CD4-positive, alpha-beta T cell (primary cell): ENCODE measurements around the gene ARL10. TPM values are rescaled to one million over a fixed set of nuclear protein-coding genes. Genes with fewer than 3 reads are reported as not detected.

Experiments
- ATAC-seq: fragments of 200-7000 bp; cut with Tn5 transposase; one replicate; pipeline ENCODE4 v1.10.0; 2022; ENCODE audit warnings: mild to moderate bottlenecking; ENCODE audit not compliant: poor library complexity
- CTCF ChIA-PET: fragments of 350-600 bp; sonication (Branson Sonifier 250); formaldehyde crosslinking; loops from one replicate; lab custom pipeline; 2021; ENCODE audit warnings: antibody characterized with exemption, inconsistent platforms; lab: Charles Lee
- POLR2A ChIA-PET: fragments of 350-600 bp; sonication (Branson Sonifier 250); formaldehyde crosslinking; loops from one replicate; lab custom pipeline; 2021; ENCODE audit warnings: antibody characterized with exemption, inconsistent platforms; lab: Charles Lee
- DNase-seq, 14 experiments: peaks; one replicate each; pipeline ENCODE4 v3.0.0-alpha.2; 2013 to 2020; ENCODE audit warnings: mixed read lengths in 2 of 14
- H3K27ac ChIP-seq, 2 donors: one replicate each; pipeline versions ENCODE4 v1.5.1 to v1.7.0; 2013; ENCODE audit warnings: low read length in 2 of 2, low read depth in 1 of 2, mild to moderate bottlenecking in 1 of 2
- H3K27me3 ChIP-seq, 2 experiments: 1 replicate in 1 of 2; 2 replicates in 1 of 2; pipeline versions ENCODE4 v1.6.1 to v1.7.0; 2013; ENCODE audit warnings: low read length in 2 of 2, control low read depth in 1 of 2, mild to moderate bottlenecking in 1 of 2, moderate library complexity in 1 of 2; ENCODE audit not compliant: insufficient read depth in 2 of 2, control insufficient read depth in 1 of 2
- H3K36me3 ChIP-seq: one replicate; pipeline ENCODE4 v1.6.1; 2013; ENCODE audit warnings: low read length, control low read depth; ENCODE audit not compliant: insufficient read depth
- H3K4me1 ChIP-seq: one replicate; pipeline ENCODE4 v1.6.1; 2013; ENCODE audit warnings: low read length, control low read depth; ENCODE audit not compliant: insufficient read depth
- H3K4me3 ChIP-seq: one replicate; pipeline ENCODE4 v1.5.1; 2013; ENCODE audit warnings: mild to moderate bottlenecking, low read length, moderate library complexity
- H3K9me3 ChIP-seq, 2 experiments: 1 replicate in 1 of 2; 2 replicates in 1 of 2; pipeline versions ENCODE4 v1.6.1 to v1.7.0; 2013; ENCODE audit warnings: low read length in 2 of 2, mild to moderate bottlenecking in 2 of 2, control low read depth in 1 of 2, moderate library complexity in 1 of 2; ENCODE audit not compliant: control insufficient read depth in 1 of 2, insufficient read depth in 1 of 2
- H3K27ac Mint-ChIP-seq: one replicate; pipeline ENCODE4 v1.8.0; 2020; ENCODE audit warnings: mixed read lengths
- H3K27me3 Mint-ChIP-seq: one replicate; pipeline ENCODE4 v1.8.0; 2021; ENCODE audit warnings: mixed read lengths
- H3K36me3 Mint-ChIP-seq: one replicate; pipeline ENCODE4 v1.8.0; 2021; ENCODE audit warnings: low read depth, mixed read lengths
- H3K4me1 Mint-ChIP-seq: one replicate; pipeline ENCODE4 v1.8.0; 2021; ENCODE audit warnings: low read depth, mixed read lengths
- H3K4me3 Mint-ChIP-seq: one replicate; pipeline ENCODE4 v1.8.0; 2020; ENCODE audit warnings: mild to moderate bottlenecking, mixed read lengths
- H3K9me3 Mint-ChIP-seq: one replicate; pipeline ENCODE4 v1.8.0; 2020; ENCODE audit warnings: mixed read lengths
- CTCF ChIP-seq: fragments of 200-600 bp; IDR thresholded peaks from one replicate; pipeline ENCODE4 v1.8.0; 2022; ENCODE audit warnings: antibody characterized with exemption, mild to moderate bottlenecking
- intact Hi-C, 2 experiments: fragments of 100-400 bp; cut with DNase I in 1 of 2; cut with micrococcal nuclease in 1 of 2; formaldehyde crosslinking; loops; one replicate each; pipeline versions ENCODE4 v1.15.1 to v1.9.0; 2023 to 2025; cut with DNase I, micrococcal nuclease
- total RNA-seq, 174 experiments: library from RNA in 2 of 174; stranded (reverse) in 2 of 174; gene quantifications; one replicate each; pipeline ENCODE4 v1.2.3 and lab custom pipeline; 2021 to 2026

The ARL10 gene
- total RNA-seq, 2 experiments from 2014 or later = 3.2 to 4.4 TPM

GRCh38 chr5:176320577-176320976 lies 44.7 kb upstream of the ARL10 start:
- Mint-ChIP-seq H3K27ac (no peak overlapping the region), H3K27me3 (no peaks in the 10 kb centered on the region), H3K4me3 (no peak overlapping the region), H3K36me3 (peaks cover 53% of the 10 kb centered on the region), H3K4me1 (no peaks in the 10 kb centered on the region), H3K9me3 (no peaks in the 10 kb centered on the region)
- ChIA-PET POLR2A (no interaction called here), CTCF (interaction anchor here (1.2 kb wide), 1 partner anchor 96 kb away, joined by 3 read pairs; the partner anchor contains the start of gene CLTB)
- no peak for TF ChIP-seq CTCF
- Histone ChIP-seq H3K4me1 (no peaks in the 10 kb centered on the region), H3K9me3 (no peaks in the 10 kb centered on the region), H3K36me3 (peaks cover 36% of the 10 kb centered on the region), H3K27me3 (no peaks in the 10 kb centered on the region), H3K4me3 (no peak overlapping the region), H3K27ac (no peak overlapping the region)
- ATAC-seq (no peak), DNase-seq (no peak)
- intact Hi-C loops = no loop called here

GRCh38 chr5:176334031-176334770 lies 31.1 kb upstream of the ARL10 start:
- H3K4me3 Mint-ChIP-seq = no peak overlapping the region
- H3K27me3 ChIP-seq = no peaks in the 10 kb centered on the region
- ChIA-PET POLR2A (no interaction called here), CTCF (interaction anchor here (0.7 kb wide), 1 partner anchor 1927 kb away, joined by 3 read pairs; no protein-coding TSS in a partner anchor)
- peaks cover 4 to 8% of the 10 kb centered on the region in 2 experiments for H3K9me3 ChIP-seq
- H3K4me3 ChIP-seq = no peak overlapping the region
- ATAC-seq (no peak), DNase-seq (no peak)
- no peaks in the 10 kb centered on the region for H3K4me1 ChIP-seq
- H3K36me3 ChIP-seq = peaks cover 24% of the 10 kb centered on the region
- H3K27ac ChIP-seq = no peak overlapping the region
- intact Hi-C loops = no loop called here
- peaks cover 2% of the 10 kb centered on the region for H3K9me3 Mint-ChIP-seq
- H3K27me3 Mint-ChIP-seq = no peaks in the 10 kb centered on the region
- TF ChIP-seq CTCF = no peak
- no peaks in the 10 kb centered on the region for H3K4me1 Mint-ChIP-seq
- H3K27ac Mint-ChIP-seq = no peak overlapping the region
- peaks cover 71% of the 10 kb centered on the region for H3K36me3 Mint-ChIP-seq

- ChIA-PET CTCF (no interaction called here), POLR2A (no interaction called here)
- Histone ChIP-seq H3K4me3 (no peak overlapping the region), H3K27ac (no peak overlapping the region), H3K27me3 (no peaks in the 10 kb centered on the region), H3K36me3 (peaks cover 24% of the 10 kb centered on the region), H3K9me3 (peaks cover 4 to 8% of the 10 kb centered on the region in 2 experiments), H3K4me1 (no peaks in the 10 kb centered on the region)
- Mint-ChIP-seq H3K9me3 (peaks cover 2% of the 10 kb centered on the region), H3K36me3 (peaks cover 64% of the 10 kb centered on the region), H3K4me1 (no peaks in the 10 kb centered on the region), H3K27ac (no peak overlapping the region), H3K27me3 (no peaks in the 10 kb centered on the region), H3K4me3 (no peak overlapping the region)
- TF ChIP-seq CTCF = no peak
- DNase-seq (no peak), ATAC-seq (no peak)
- intact Hi-C loops = no loop called here
Measured at GRCh38 chr5:176337913-176338312, 27.4 kb upstream of the ARL10 start.
